GM19023 (cell line): Measurements from ENCODE around the gene ARF6.
"Not testable (repeated sequence)": the region's sequence is repeated elsewhere in the genome, so short reads cannot be mapped to it uniquely, and the experiment has no call there.

ENCODE experiments used
- ATAC-seq: cut with Tn5 transposase; IDR thresholded peaks from one replicate; pipeline ENCODE4 v1.9.1; 2021; ENCODE audit warnings: mild to moderate bottlenecking, moderate library complexity; ENCODE audit not compliant: unreplicated experiment

ARF6 gene

DNA sequence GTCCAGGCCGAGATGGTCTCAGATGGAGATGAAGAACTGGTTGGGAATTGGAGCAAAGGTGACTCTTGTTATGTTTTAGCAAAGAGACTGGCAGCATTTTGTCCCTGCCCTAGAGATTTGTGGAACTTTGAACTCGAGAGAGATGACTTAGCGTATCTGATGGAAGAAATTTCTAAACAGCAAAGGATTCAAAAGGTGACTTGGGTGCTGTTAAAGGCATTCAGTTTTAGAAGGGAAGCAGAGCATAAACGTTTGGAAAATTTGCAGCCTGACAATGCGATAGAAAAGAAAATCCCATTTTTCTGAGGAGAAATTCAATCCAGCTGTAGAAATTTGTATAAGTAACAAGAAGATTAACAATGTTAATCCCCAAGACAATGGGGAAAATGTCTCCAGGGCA lies 44.0 kb downstream of the ARF6 start:
- ATAC-seq, result not testable (repeated sequence)

DNA sequence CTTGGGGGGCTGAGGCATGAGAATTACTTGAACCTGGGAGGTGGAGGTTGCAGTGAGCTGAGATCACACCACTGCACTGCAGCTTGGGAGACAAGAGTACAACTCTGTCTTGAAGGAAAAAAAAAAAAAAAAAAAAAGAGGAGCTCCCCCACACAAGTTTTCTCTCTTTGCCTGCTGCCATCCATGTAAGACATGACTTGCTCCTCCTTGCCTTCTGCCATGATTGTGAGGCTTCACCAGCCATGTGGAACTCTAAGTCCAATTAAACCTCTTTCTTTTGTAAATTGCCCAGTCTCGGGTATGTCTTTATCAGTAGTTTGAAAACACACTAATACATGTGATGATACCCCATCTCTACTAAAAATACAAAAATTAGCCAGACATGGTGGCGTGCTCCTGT lies 46.3 kb downstream of the ARF6 start:
- not testable (repeated sequence) for ATAC-seq

DNA sequence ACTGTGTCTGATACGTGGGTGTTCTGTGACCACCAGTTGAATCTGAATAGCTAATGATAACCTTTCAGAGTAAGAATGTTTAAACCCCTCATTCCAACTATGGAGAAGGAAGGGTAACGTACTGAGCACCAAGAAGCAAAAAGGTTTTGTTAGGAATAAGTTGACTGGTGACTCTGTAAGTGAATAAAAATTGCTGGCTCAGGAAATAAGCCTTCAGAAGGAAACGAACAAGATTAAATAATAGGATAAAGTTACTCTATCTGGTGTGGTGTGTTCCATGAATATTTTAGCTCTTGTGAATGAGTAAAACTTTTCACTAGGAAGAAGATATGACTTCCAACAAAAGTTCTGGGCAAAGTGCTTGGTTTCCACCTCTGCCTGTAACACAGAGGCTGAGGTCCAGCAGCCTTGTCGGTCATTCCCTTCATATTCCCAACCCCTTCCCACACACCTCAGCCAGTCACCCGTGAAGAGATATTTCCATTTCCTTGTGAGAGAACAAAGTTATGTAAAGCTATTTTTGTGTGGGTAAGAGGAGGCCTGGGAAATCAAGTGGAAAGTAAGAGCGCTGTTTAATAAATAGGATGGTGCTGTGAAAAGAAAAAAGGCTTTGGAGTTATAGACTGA lies 47.1 kb downstream of the ARF6 start:
- no peak for ATAC-seq

DNA sequence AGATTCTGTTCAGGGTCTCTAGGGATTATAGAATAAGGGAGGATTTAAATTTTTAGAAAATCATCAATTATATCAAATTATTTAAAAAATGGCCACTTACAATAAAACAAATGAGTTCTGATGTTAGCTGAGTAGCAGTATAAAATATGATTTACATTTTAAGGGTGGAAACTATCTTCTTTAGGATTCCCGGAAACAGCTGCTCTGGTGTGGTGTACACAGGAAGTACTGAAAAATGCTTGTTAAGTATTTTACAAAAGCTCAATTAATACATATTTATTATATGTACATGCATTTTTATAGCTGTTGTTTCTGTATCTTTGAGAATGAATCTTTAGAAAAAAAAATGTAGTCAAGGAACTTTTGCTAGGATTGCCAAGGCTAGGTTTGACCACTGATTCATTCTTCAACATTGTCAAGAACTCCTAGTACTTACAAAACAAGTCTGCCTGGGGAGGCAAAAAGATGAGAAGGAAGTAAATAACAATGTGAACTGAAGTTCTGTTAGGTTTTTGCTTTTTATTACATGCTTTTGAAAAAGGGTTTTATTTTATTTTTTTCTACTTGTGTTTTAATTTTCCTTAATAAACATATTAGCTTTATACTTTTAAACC lies 48.0 kb downstream of the ARF6 start:
- no peak for ATAC-seq

DNA sequence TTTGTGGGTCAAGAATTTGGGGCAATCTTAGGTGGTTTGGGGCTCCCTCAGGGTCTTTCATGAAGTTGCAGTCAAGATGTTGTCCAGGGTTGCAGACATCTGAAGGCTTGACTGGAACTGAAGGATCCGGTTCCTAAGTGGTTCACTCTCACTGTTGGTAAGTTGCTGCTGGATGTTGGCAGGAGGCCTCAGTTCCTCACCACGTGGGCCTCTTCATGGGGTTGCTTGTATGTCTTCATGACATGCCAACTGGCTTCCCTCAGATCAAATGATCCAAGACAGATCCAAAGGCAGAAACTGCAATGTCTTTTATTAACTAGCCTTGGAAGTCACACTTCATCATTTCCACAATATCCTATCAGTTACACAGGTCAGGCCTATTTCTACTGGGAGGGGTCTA lies 49.2 kb downstream of the ARF6 start:
- no peak for ATAC-seq

DNA sequence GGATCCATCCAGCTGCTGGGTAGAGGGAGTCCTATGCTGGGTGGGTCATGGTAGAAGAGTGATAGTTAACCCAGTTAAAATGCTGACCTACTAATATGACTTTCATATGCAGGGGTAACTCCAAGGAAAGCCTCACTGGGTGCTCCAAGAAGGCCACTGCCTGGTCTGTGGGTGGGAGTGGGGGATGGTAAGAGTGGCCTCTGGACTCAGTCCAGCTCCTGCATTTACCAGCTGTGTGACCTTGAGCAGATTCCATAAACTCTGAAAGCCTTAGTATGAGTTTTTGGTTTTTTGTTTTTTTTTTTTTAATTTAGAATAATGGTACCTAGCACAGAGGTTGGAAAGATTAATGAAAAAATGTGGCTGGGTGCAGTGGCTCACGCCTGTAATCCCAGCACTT lies 51.6 kb downstream of the ARF6 start:
- no peak for ATAC-seq

DNA sequence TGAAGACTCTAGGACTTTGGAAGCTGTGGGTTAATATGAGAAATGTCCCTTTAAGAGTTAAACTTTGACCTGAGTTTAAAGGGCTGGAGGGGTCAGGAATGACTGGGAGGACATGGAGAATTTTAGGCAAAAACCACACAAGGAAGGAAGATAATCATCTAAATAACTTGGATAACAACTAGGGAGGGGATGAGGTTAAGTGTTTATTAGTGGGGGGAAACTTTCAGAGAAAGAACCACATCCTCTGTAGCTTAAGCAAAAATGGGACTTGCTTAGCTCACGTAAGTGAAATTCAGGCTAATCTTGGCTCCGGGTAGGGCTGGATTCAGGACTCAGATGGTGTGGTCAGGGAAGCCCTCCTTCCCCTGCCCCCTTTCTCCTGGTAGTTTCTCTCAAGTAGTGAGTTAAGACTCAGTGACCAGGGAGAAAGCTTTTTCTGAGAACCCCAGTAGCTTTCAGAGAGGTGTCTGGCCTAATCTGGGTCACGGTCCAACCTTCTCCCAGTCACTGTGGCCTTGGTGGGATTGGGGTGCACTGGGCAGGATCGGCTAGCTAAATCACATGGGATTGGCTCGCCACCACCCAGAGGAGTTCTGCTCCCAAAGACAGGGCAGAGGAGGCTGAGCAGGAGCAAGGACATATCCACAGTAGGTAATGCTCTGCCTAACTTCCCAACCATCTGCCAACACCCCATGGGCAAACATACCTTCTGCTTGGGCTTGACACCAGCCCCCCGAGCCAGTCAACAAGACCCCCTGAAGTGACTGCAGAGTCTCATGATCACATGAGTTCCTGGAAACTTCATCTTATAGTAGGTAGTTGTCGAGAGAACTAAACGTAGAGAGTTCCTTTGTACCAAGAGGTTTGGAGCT lies 52.8 kb downstream of the ARF6 start:
- no peak for ATAC-seq
